Right ventricle myocardium superior (tissue), 1 donor: ENCODE results near the gene SCYL1. TPM values are rescaled to one million over a fixed set of nuclear protein-coding genes. Genes with fewer than 3 reads are reported as not detected.

Experiments used
- ATAC-seq: fragments of 200-7000 bp; cut with Tn5 transposase; one replicate; pipeline ENCODE4 v1.9.1; 2020; ENCODE audit warnings: mild to moderate bottlenecking; ENCODE audit not compliant: poor library complexity
- DNase-seq: peaks from one replicate; pipeline ENCODE4 v3.0.0-alpha.2; 2020
- intact Hi-C: fragments of 100-400 bp; cut with DNase I; formaldehyde crosslinking; loops from one replicate; pipeline ENCODE4 v1.11.2; 2022
- total RNA-seq: library from RNA; stranded (reverse); fragmentation: NEBNext Ultra II Directional; extraction: Animal tissue kit (Norgen Biotek cat#: 25700); gene quantifications from one replicate; pipeline ENCODE4 v1.2.1, GENCODE V29; 2021
- donor health status: DM: no; HTN: yes; CAD: no; lungs with severe emphysema.

Gene SCYL1
- total RNA-seq, 1 donor from 2014 or later, result 60.5 TPM

GRCh38 chr11:65584723-65585171 is 59.9 kb downstream of the SCYL1 start:
- intact Hi-C loops, result no loop called here
- no peak for ATAC-seq

GRCh38 chr11:65585396-65586246 is 60.7 kb downstream of the SCYL1 start:
- ATAC-seq (no peak), DNase-seq (no peak)
- intact Hi-C loops, result no loop called here

More at GRCh38 chr11:65584723-65585171, 59.9 kb downstream of the SCYL1 start:
- DNase-seq, result no peak

- DNase-seq (no peak), ATAC-seq (no peak)
- intact Hi-C loops, result no loop called here
Observed at GRCh38 chr11:65586247-65586630, 61.4 kb downstream of the SCYL1 start.

- ATAC-seq (peak; percentile 20), DNase-seq (no peak)
- intact Hi-C loops, result no loop called here
Observed at GRCh38 chr11:65586676-65587075, 61.8 kb downstream of the SCYL1 start.

Other genes starting within 250 kb of the SCYL1 start
- gene CDC42EP2, start 210.2 kb upstream of the SCYL1 start, total RNA-seq, result 14.0 TPM
- 49.3 TPM for gene DPF2, start 191.2 kb upstream of the SCYL1 start, total RNA-seq
- gene TIGD3, start 170.3 kb upstream of the SCYL1 start, total RNA-seq, result 1.0 TPM
- gene SLC25A45, start 142.4 kb upstream of the SCYL1 start, total RNA-seq, result 5.3 TPM
- gene FRMD8, start 138.4 kb upstream of the SCYL1 start, total RNA-seq, result 8.6 TPM
- 451 TPM for gene NEAT1, start 102.3 kb upstream of the SCYL1 start, total RNA-seq
- 5,573 TPM for gene MALAT1, start 26.0 kb upstream of the SCYL1 start, total RNA-seq
- 73.4 TPM for gene LTBP3, start 33.3 kb downstream of the SCYL1 start, total RNA-seq
- gene ZNRD2, start 45.4 kb downstream of the SCYL1 start, total RNA-seq, result 23.2 TPM
- 36.1 TPM for gene FAM89B, start 47.5 kb downstream of the SCYL1 start, total RNA-seq
- gene EHBP1L1, start 51.0 kb downstream of the SCYL1 start, total RNA-seq, result 44.9 TPM
- gene KCNK7, start 70.7 kb downstream of the SCYL1 start, total RNA-seq, result 0.81 TPM
- 38.5 TPM for gene MAP3K11, start 89.1 kb downstream of the SCYL1 start, total RNA-seq
- 9.3 TPM for gene PCNX3, start 90.7 kb downstream of the SCYL1 start, total RNA-seq
- 22.5 TPM for gene SIPA1, start 113.0 kb downstream of the SCYL1 start, total RNA-seq
- gene RELA, start 137.8 kb downstream of the SCYL1 start, total RNA-seq, result 31.0 TPM
- gene KAT5, start 187.2 kb downstream of the SCYL1 start, total RNA-seq, result 40.8 TPM
- gene RNASEH2C, start 195.7 kb downstream of the SCYL1 start, total RNA-seq, result 49.5 TPM